NCI-H2107 treated with DMSO at 0.1 percent for 48 hours (cell line): ENCODE results near the gene GAB3.
A peak's percentile ranks its signal among the peaks of the same experiment; 100 is the strongest.

Source experiments
- DNase-seq: peaks from one replicate; lab custom pipeline; 2025; ENCODE audit not compliant: unreplicated experiment; lab: John Stamatoyannopoulos, UW

GAB3 gene, protein sequence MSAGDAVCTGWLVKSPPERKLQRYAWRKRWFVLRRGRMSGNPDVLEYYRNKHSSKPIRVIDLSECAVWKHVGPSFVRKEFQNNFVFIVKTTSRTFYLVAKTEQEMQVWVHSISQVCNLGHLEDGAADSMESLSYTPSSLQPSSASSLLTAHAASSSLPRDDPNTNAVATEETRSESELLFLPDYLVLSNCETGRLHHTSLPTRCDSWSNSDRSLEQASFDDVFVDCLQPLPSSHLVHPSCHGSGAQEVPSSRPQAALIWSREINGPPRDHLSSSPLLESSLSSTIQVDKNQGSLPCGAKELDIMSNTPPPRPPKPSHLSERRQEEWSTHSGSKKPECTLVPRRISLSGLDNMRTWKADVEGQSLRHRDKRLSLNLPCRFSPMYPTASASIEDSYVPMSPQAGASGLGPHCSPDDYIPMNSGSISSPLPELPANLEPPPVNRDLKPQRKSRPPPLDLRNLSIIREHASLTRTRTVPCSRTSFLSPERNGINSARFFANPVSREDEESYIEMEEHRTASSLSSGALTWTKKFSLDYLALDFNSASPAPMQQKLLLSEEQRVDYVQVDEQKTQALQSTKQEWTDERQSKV

DNA sequence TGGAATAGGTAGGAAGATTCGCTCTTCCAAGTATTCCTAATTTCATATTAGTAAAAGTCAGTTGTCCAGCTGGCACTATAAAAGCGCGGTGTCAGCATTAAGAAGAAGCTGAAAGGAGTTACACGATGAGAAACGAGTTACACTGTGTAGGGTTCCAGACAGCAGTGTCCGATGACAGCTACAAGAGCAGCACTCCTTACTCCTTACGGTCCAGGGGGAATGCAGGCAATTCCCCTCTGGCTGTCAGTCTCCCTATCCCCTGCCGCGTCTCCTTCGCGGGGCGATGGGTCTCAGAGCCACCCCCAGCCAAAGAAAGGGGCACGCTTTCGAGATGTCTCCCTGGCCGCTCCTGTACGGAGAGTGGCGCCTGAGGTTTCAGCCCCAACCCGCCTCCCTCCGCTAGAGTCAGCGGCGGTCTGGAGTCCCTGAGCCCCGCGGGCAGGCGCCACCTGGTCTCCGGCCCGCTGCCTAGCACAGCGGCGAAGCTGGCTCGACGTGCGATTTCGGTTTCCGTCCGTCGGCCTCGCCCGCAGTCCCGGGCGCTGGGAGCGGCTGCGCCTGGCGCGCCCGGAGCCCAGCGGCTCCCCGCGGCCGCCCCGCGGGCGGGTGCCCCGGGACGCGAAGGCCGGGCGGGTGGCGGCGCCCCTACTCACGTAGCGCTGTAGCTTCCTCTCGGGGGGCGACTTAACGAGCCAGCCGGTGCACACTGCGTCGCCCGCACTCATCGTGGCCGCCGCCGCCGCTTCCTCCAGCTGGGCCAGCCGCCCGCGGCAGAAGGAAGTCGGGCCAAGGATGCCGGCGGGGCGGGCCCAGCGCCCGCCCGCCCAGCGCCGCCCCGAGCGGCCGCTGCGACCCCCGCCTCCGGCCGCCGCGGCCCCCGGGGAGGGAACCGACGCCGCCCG is at the start of gene GAB3:
Gene GAB3 (minus strand): TSS at position 777 of the 902 bp plus-strand sequence. CDS start 52 bp downstream, at position 725.
- peak; percentile 21 for DNase-seq

DNA sequence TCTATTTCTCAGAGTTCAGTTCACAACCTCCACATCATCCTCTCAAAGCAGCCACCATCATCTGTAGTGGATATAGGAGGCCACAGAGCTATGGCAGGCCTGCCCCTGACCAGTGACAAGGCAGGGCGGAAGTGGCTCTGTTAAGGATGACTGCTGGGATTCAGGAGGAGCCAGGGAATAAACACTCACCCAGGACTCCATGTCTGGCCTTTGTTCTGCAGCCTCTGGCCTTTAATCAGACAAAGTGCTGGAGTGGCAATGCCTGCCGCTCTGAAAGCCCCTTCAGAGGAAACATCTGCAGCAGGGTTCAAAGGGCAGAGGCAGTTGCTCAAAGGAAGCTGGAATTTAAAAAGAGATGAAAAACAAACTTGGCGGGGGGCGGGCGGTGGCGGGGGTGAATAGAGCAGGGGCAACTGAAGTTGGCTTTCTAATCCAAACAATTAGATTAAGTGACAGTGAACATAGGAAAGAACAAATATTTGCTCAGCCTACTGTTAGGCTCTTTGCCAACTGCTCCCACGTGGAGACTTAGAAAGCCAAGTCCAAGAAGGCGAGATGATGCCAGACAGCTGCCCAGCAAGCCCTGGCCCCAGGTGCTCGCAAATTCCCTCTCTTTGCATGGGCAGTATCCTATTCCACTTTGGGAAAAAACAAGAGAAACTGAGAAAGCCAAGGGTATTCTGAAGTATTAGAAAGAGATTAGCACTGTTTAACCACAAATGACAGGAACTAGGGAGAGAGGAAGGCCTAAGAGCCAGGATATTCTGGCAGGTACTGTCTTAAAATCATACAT is 48.9 kb upstream of the GAB3 start:
- DNase-seq: peak; percentile 90

DNA sequence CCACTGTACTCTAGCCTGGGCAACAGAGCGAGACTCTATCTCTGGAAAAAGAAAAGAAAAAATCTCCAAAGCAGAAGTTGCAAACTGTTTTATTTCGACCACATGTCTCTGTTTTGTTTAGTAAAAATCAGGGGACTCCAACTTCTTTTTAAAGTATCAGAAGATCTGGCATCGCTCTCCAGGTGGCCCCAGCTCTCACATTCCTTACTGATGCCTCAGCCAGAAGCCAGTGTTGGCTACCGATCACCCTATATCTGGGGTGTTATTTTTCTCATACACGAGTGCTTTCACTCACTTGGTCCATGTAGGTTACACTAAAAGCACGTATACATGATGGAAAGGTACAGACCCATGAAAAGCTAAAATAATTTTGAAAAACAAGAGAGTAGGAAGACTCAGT is 46.1 kb upstream of the GAB3 start:
- no peak for DNase-seq

DNA sequence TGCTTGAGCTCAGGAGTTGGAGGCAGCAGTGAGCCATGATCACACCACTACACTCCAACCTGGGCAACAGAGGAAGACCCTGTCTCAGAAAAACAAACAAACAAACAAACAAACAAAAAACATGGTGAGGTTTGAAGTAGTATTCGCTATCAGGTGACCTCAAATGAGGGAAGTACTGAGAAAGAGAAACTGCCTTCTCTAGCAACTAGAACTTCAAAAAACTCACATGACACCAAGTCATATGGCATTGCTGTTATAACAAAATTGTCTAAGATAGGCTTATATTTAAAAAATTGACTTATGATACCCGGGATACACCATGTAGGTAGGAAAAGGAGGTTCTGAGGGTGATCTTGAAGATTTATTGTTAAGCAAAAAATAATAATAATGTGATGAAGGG is 44.1 kb upstream of the GAB3 start:
- no peak for DNase-seq

DNA sequence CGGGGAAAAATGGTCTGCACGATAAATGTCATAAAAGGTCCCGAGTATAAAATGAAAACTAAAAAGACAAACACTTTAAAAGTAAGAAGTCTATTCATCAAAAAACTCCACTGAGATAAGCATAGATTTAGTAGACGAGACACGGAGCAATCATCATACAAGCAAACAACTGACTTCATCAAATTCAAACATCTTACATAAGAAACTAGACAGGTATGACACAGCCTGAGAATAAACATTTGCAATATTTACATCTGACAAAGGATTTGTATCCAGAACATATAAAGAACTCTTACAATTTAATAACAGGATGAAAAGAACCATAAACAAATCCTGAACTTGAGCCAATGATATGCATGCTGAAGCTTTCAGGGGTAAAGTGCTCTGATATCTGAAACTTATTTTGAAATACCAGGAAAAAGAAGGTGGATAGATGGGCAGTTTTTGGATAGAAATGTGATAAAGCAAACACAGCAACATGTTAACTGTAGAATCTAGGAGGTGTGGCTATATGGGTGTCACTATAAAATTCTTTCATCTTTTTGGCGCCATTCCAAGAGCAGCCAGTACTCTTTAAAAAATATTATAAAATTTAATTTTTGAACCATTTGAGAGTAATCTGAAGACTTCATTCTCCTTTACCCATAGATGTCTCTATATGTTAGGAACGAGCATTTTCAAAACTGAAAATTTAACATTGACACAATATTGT is 42.4 kb upstream of the GAB3 start:
- DNase-seq: no peak

DNA sequence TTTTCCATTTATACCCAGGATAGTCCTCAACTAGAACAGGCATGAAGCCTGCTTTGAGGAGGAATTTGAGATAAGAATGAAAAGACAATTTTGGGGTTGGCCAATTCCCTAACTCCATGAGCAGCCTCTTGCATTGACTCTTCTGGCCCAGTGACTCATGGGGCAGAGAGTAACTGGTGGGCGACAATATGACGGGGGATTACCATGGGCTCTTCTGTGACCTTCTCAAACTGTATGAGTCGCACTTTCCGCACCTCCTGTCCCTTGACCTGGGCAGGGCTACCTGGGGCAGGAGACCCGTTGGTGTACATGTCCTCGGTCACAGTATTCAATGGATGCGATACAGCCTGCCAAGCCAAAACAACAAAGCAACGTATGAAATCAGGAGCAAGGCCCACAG is 41.1 kb upstream of the GAB3 start:
- no peak for DNase-seq

DNA sequence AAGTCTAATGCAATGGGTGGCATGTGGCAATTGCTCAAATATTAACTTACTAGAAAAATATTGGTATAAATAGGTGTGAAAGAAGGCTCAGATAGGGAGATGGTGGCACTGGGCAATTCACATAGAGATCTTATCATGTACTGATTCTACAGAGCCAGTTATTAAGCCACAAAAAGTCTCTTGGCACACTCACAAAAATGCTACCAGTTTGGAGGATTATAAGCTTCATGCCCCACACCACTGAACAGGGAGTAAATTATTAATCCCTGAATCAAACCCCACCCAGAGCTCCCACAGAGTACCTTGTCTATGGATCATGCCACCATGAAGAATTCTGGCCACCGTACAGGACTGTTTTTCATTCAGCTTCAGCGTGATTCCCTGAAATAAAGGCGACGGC is 40.6 kb upstream of the GAB3 start:
- DNase-seq: no peak

DNA sequence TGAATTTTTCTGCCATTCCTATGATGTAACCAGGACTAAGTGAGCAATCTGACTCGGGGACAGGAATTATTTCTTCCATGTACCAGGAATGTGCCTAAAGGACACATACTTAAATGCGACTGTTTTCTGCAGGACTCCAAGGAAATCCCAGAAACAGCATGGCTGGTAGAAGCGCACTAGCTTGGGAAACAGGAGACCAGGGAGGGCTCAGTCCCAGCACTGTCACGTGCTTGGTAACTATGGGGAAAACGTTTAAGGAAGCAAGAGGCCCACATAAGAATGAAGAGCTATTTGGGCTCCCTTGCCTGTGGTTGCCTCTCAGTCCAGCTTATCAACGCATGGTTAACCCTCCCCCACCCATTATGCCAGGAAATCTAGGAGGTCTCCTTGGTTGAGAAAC is 34.8 kb upstream of the GAB3 start:
- no peak for DNase-seq

DNA sequence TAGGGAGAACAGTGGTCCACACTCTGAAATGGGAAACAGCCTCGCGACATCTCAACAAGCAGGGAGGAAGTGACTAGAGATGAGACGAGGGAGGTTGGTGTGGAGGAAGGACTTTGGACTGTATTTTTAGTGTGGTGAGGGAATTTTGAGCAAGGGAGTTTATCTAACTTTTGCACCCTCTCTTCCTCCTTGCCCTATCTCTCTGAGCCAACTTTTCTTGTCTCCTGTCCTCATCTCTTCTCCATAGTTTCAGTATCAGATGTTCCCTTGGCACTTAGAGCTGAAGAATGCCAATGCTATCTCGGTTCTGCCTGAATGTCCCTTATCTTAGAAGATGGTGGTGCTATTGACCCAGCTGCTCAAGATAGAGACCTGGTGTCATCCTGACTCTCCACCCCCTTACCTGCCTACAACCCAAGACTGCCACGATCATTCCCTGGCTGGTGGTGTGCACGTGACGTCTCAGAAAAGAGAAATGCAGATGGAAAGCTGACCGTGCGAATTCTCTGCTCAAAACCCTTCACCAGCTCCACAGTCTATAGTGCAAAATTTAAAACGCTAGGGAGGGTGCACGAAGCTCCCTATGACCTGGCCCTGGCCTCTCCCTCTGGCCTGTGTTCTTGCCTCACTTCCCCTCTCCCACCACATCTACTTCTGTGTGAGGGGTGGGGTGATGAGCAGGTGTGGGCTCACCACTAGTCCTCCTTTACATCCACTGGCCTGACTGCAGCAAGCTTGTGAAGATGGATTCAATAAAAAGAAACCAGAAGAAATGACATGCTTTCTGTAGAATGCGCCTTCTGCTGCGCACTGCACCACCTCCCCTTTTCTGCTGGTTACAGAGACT is 33.5 kb upstream of the GAB3 start:
- DNase-seq: no peak

DNA sequence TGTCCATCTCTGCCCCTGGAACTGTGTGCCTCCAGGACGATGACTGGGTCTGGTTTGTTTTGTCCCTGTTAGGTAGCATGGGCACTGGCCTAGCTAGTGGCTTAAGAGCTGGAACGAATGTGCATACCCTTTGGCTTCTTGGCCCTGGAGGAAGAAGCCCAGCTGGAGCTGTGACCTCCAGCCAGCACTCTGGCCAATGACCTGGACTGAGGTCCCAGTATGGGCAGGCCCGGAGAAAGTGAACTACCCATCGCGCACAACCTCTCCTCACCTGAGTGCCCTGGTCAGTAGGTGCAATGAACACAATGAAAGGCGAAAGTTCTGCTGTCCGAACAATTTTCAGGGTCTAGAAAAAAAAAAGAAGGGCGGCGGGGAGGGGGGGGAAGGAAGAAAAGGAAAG is 30.1 kb upstream of the GAB3 start:
- DNase-seq: no peak

DNA sequence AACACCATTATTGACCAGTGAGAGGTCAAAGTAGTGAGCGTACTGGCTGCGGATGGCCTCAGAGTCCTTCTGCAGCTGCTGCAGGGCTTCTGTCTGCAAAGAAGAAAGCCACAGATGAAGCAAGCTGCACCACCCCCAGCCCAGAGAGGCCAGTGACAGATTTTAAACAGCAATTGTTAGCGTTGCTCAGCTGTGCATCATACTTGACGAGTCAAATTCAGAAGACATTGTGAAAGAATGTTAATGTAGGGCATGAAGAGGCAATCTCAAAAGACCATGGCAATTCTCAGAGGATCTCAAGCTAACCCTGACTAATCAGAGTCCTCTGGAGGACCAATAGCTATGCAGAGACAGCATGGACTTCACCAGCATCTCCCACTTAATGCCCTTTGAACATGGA is 28.4 kb upstream of the GAB3 start:
- no peak for DNase-seq

DNA sequence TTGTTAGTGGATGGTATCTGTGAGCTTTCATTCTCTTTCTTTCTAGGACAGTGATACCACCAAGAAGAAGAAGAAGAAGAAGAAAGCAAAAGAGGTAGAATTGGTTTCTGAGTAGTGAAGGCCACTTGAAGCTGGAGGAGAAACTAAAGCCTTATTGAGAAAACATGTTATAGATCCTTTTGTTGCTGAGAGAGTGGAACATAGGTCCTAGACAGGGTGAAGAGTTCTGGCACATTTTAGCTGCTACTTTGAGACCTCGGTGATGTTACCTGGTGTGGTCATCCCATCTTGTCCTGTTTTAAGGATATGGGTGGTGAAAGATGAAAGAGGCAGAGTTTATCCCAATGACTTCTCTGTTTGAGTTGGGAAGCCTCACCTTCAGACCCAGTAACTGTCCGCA is 25.9 kb upstream of the GAB3 start:
- DNase-seq: no peak

DNA sequence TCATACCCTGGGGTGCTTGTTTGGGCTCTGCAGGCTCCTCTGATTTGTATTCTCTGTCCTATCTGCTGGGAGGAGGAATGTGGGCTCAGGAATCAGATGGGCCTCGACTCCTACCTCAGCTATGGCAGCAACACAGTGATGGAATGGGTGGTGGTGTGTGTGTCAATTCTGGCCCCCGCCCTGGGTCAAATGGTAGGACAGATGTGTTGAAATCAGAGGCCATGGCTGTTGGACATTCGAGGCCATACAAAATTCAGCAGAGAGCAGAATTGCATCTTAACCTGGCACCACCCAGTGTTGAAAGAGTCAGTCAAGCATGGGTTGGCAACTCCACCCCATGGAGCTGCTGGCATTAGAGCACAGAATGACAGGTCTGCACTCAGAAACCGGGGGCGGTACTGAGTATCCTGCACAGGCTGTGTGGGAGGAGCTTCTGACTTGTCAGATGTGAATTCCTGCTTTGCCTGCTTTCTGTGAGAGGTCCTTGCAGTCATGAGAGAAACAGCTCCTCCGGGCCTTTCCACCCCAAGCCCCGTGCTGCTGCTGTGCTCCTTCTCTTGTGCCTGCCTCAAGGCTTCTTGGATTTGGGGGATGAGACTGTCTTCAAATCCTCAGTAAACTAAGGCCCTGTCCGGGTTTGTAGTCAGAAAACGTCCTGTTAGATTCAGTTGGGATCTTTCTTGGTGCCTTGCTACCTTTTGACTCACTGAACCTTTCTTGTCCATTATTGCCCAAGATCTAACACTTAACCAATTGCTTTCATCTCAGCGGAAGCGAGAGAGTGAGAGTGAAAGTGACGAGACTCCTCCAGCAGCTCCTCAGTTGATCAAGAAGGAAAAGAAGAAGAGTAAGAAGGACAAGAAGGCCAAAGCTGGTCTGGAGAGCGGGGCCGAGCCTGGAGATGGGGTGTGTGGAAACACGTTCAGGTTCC is 24.8 kb upstream of the GAB3 start:
- no peak for DNase-seq

DNA sequence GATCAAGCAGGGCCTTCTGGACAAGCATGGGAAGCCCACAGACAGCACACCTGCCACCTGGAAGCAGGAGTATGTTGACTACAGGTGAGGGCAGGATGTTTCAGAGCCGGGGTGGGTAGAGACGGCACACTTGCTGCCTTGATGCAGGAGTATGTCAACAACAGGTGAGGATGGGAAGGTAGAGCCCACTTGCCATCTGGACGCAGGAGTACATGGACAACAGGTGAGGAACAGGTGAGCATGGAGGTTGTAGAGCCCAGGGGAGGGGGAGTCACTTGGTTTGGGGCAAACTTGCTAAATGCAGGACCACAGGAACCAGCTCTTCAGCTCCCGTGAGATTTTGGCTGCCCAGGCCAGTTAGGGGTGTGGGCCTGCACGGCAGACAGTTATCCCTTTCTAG is 23.7 kb upstream of the GAB3 start:
- no peak for DNase-seq

DNA sequence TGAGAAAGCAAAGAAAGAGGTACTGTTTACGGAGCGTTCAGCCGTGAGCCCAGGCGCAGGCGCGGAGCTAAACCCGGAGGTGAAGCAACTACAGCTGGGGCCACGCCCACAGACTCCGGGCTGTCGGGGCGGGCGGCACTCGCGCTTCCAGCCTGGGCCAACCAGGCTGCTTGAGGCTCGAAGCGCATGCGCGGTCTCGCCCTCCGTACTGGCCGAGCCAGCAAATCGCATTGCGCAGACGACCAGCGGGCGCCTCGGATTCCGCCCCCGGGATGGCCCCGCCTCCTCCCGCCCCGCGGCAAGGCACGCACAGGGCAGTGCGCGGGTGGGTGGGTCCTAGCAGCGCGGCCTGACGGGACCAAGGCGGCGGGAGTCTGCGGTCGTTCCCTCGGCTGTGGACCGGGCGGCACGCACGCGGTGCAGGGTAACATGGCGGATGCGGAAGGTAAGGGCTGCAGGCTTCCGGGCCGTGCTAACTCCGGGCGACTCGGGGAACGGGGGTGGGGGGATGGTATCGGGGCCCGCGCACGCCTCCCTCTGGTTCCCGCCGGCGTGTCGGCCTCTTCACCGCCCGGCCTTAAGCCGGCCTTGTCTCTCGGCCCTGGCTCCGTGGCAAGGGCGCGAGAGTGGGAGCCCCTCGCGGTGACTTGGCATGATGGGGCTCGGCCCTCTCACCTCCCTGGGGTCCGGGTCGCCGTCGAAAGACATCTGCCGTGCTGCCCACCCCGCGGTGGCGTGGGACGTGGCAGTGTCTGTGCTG is 11.8 kb upstream of the GAB3 start, which contains the start of gene DKC1:
Gene DKC1 (plus strand): TSS at position 328 of the 760 bp plus-strand sequence. CDS start 102 bp downstream, at position 430.
- DNase-seq: peak; percentile 96

DNA sequence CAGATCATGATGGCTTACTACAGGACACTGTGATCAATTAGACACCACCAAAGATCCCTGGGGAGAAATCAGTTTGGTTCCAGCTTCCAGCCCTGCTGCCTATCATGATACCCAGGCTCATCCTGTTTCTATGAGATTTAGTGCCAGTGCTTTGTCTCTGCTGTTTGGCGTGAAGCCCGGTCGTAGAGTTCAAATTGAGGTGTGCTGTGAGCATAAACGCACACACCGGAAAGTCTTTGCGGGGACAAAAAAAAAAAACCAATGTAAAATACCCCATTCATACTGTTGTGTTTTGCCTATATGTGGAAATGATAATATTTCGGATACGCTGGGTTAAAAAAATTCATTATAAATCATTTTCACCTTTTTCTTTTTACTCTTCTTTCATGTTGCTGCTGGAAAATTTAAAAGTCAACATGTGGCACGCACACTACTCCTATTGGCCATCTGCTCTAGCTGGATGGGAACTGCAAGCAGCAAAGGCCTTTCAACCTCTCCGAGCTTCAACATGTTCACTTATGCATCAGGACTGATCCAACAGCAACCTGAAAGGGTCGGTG is 11.2 kb upstream of the GAB3 start:
- peak; percentile 41 for DNase-seq

DNA sequence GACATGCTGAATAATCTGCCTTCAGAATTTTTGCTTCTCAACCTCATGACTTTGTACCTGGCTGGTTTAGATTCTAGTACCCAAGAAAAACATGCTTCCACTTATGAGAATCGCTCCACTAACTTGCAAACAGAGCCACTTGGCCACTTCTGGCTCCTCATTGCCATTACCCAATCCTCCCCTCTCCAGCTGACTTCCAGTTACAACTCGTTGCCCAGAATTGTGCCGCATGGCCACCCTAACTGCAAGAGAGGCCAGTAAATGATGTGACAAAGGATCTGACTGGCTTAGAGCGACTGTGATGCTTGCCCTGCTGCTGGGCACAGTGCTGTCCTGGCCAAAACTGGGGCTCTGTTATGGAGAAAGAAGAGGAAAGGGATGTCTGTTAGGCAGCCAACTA is 7.8 kb upstream of the GAB3 start:
- no peak for DNase-seq
